ENCODE measurements around the gene LDLRAD4.

Gene LDLRAD4

DNA sequence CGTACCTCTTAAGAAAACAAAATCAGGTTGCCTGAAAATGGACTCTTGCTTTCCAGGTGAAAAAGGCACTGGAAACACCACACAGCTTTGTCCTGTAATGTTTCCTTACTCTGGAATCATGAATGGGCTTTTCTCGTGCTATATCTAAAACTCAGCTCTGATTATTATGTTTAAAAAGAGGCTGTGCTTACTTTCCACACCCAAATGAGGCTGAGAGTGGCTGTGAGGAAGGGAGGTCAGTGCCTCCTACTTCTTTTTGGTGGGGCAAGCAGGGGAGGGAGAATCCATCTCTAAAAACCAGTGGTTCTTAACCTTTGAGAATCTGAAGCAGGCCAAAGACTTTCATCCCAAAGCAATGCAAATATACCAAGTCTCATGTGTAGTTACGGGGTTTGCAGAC lies 359.2 kb downstream of the LDLRAD4 start:
- in situ Hi-C loops (cut with MboI; ENCODE audit: low sequenced_read_pairs), result no loop called here

DNA sequence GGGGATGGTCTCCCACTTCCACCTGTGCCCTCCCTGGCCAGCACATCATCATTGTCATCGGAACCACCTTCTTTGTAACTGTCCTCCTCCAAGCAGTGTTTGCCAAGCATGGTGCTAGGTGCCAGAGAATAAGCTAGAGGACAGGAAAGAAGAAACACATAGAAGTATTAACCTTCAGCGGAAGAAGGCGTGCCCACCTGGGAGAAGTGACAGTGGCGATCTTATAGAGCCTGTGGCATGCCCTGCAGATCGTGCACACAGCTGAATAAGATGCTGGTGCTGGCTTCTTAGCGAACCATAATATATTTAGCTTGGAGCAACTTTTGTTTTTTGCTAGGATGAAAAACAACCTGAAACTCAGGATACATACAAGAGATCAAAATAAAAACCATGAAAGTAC lies 359.8 kb downstream of the LDLRAD4 start:
- in situ Hi-C loops (cut with MboI; ENCODE audit: low sequenced_read_pairs), result no loop called here

DNA sequence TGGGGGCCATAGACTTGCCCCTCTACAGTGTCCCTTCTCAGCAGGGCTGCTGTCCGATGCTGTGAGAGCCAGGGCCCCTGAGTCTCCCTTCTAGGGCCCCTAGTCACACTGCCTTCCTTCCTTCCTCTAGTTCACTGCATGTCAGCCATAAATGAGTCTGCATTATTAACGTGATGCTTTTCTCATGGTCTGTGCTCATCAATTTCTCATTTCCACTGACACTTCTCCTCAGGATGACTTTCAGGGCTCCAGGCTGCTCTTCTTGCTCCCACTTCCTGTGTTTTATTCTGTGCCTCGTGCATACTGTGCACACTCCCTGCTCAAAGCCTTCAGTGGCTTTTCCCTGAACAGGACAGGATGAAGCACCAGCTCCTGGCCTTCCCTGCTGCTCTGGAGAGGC lies 361.3 kb downstream of the LDLRAD4 start:
- in situ Hi-C loops (cut with MboI; ENCODE audit: low sequenced_read_pairs), result no loop called here

DNA sequence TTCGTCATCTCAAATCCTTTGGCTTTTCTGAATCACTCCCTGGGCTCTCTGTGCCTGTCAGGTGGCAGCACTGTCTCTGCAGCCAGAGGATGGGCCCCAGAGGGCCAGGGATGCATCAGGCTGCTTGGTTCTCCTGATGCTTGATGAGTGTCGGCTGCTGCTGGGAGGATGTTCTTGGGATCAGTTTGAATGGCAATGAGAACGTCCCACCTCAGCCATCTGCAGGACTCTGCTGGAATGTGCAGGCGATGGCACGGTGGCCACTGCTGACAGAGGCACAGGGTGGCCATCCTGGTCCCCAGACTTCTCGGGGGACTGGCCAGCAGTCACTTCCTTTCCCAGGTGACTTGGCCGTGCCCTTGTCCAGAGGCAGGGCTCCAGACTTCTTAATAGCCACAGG lies 361.8 kb downstream of the LDLRAD4 start:
- in situ Hi-C loops (cut with MboI; ENCODE audit: low sequenced_read_pairs), result no loop called here

DNA sequence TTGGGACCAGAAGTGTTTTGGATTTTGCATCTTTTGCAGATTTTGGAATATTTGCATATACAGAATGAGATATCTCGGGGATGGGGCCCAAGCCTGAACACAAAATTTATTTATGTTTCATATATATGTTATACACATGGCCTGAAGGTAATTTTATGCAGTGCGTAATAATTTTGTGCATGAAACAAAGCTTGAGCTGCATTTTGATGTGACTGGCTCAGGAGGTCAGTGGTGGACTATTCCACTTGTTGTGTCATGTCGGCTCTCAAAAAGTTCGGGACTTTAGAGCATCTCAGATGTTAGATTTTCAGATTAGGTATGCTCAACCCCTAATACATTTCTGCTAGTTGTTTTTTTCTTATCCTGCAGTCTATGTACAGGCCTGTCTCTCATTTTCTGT lies 362.4 kb downstream of the LDLRAD4 start:
- in situ Hi-C loops (cut with MboI; ENCODE audit: low sequenced_read_pairs), result no loop called here

DNA sequence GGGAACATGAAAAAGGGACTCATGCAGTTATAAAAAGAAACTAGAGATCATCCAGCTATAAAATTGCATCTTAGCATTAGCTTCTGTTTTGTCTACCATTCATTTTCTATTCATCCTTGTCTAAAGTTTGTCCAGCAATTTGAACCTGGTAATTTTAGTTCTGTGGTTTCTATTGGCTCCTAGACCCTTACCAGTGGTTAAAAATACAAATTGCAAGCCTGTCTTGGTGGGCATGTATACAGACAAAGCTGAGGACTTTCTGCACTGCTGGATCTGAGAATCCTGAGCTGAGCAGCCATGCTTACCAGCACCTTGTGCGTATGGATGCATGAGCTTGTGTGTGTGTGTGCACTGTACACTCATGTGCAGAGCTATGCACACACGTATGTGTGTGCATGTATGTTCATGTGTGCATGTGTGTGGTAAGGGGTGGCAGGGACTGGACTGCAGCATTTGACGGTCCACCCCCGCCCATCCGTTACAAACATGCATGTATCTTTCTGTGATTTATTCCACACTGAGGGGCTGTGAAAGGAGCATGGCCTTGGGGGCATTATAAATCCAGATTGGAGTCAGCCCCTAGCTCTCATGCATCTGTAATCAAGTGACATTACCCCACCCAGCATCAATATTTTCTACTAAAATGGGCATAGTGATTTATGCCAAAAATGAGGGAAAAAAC lies 363.1 kb downstream of the LDLRAD4 start:
- in situ Hi-C loops (cut with MboI; ENCODE audit: low sequenced_read_pairs), result no loop called here

DNA sequence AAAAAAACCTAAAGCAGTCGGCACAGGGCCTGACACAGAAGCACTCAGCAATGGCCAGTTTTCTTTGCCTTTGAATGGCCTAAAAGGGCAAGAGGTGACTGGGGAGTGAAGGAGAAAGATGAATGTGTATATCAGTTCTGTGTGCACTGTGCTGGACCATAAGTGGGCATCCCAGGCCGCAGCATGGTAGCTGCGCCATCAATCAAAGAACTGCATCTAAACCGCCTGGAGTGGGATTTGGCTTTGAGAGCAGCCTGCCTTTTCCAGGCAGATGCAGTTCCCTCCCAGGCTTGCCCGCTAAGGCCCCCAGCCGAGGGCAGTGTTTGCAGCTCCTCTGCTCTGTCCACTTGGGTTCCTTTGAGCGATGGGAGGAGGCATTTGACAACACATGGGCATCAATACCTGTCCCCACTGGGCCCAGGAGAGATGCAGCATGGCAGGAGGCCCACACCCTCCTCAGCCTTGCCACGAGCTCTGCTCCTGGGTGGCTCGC lies 363.7 kb downstream of the LDLRAD4 start:
- in situ Hi-C loops (cut with MboI; ENCODE audit: low sequenced_read_pairs), result no loop called here

DNA sequence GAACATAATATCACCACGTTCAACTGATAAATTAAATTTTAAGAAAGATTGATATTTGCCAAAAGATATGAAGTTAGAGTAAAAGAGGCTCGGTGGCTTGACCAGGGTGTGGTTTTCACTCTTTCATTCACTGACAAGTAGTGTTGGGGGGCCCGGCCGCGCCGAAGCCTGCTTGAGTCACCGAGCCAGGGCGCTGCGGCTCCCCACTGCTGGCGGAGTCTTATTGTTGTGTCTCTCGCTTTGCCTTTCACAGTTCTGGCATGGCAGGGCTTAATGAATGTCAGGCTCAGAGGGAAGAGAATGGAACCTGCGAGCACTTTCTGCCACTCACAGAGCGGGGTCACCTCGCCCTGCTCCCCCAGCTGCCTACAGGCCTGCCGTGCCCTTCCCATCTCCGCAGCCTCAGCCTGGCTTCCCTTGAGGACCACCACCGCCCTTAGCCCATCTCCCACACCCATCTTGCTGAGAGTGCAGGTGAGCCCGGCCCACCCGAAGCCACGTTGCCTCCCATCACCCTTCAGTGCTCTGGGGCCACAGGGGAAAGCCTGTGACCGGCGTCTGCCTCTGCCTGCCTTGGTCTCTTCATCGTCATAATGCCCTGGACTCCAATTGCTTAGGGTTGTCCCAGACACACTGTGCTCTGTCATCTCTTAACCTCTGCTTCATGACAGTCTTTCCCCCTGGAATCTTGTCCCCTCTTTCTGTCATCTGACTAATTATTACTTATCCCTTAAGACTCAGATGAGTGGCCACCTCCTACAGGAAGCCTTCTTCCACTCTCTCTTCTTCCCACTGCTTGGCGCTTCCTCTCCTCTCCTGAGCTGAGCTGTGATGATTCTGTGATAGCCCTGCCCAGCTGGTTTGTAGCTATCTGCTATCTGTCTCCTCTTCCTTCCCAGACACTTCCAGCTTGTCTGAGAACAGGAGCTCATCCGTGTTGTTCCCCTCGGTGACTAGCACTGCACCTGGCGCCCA lies 365.3 kb downstream of the LDLRAD4 start:
- in situ Hi-C loops (cut with MboI; ENCODE audit: low sequenced_read_pairs), result no loop called here

DNA sequence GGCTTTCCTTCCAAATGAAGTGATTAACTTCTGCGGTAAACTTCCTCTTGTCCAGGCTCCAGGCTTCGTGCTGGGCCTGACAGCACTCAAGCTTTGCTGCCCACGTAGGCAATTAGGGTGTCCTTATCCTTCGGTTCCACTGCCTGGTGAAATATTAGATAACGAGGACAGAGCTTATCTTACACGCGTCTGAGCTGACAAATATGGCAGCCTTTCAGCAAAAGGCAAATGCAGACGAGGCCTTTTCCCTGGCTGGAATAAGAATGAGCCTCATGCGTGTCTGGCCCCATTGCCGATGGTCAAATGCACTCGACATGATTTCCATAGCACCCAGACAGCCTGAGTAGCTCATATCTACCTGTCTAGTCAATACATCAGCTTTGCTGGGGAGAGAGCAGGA lies 366.3 kb downstream of the LDLRAD4 start:
- in situ Hi-C loops (cut with MboI; ENCODE audit: low sequenced_read_pairs), result no loop called here

DNA sequence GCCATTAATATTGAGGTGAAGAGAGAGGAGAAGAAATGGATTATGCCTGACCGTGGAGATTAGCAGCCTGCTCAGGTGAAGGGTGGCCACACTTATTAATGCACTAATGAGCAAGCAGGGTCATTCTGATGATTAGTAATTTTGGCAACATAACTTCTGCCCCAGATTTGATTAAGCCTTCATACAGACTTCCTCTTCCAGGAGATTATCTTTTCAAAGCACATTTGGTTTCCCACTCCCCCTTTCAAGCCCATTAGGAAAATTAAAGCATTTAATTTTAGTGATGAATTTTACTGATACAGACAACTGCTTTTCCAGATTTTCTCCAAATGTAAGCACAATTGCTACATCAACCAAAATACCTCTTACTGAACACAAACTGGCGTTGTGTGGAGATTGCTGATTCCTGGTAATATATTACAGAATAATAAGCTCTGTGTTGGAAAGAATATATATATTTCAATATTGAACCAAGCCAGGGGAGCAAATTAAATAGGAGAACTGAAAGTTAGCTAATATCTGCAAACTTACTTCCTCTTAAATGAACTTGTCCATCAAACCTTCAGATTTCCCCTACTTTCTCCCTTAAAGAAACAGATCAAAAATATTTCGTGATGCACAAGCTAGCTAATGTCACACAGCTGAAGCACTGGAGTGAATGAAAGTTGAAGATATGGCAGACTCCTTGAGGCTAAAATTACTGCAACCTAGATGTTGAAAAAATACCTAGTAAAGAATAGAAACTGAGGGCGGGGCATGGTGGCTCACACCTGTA lies 367.0 kb downstream of the LDLRAD4 start:
- in situ Hi-C loops (cut with MboI; ENCODE audit: low sequenced_read_pairs), result no loop called here

DNA sequence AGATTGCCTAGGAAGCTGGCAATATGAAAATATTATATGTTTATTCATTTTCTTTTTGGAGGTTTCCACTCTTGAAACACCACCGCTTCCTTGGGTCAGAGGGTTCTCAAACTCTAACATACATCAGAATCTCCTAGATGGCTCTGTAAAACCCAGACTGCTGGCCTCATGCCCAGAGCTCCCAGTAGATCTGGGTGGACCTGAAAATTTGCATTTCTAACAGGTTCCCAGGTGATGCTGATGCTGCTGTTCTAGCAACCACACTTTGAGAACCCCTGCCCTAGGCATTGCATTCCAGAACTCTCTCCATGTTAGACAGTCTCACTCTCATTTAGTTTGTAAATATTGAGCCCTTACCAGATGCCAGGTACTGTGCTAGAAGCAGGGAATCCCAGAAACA lies 368.4 kb downstream of the LDLRAD4 start:
- in situ Hi-C loops (cut with MboI; ENCODE audit: low sequenced_read_pairs), result no loop called here

DNA sequence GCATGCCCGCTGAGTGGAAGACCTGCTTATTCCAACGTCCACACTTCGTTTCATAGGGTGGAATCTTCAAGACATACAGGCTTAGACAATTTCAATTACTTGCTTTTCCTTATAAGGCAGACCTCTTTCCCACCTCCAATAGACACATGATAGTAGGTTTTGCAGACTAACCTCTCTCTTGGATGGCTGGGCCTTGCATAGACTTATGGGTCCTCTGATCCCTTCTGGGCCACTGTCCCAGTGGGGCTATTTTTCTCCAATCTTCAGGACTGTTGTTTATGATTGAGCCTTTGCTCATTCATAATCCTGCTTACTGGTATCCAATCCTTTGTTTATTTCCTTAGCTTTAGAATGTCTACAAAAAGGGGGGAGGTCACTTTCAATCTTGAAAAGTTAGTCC lies 368.9 kb downstream of the LDLRAD4 start:
- in situ Hi-C loops (cut with MboI; ENCODE audit: low sequenced_read_pairs), result no loop called here

DNA sequence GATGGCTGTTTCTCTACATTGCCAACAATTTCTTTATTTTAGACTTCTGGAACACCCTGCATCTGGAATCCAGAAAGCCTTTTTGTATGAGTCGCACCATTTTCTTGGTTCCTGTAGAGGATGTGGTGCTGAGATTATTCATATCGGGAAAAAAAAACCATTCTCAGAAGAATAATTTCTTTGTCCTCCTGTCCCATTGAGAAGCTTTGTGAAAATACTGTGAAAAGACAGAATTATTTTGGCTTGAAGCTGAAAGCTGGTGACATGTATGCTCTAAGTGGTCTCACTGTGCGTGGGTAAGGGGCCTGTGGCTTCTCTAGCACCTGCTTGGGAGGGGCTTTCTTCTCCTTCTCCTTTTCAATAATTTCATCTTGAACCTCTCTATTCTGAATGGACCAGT lies 369.4 kb downstream of the LDLRAD4 start:
- in situ Hi-C loops (cut with MboI; ENCODE audit: low sequenced_read_pairs), result no loop called here

DNA sequence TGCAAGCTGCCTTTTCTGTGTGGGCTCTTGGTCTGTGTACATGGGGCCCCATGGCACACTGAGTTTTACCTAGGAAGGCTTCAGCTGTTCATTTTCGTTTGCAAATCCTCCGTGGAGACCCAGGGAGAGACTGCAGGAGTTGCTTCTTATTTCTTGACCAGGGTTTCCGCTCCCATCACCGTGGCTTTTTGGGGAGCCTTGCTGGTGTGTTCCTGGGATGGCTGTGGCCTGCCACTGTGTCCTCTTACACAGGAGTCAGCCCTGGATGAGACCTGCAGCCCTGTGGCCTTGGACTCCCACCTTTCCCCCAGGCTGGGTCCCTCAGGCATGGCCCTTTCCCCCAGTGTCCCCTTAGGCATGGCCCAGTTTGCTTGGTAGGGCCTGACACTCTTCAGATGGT lies 370.8 kb downstream of the LDLRAD4 start:
- in situ Hi-C loops (cut with MboI; ENCODE audit: low sequenced_read_pairs), result no loop called here

DNA sequence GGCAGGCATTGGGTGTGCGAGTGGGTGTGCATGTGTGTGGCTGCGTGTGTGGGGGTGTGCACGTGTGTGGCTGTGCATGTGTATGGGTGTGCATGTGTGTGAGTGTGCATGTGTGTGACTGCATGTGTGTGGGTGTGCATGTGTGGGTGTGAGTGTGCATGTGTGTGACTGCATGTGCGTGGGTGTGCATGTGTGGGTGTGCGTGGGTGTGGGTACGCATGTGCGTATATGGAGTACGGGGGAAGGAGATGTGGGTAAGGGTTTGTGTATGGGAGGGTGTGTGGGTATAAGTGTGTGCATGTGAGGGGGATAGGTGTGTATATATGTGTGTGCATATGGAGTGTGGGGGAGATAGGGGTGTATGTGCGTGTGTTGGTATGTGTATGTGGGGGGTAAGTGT lies 371.4 kb downstream of the LDLRAD4 start:
- in situ Hi-C loops (cut with MboI; ENCODE audit: low sequenced_read_pairs), result no loop called here

DNA sequence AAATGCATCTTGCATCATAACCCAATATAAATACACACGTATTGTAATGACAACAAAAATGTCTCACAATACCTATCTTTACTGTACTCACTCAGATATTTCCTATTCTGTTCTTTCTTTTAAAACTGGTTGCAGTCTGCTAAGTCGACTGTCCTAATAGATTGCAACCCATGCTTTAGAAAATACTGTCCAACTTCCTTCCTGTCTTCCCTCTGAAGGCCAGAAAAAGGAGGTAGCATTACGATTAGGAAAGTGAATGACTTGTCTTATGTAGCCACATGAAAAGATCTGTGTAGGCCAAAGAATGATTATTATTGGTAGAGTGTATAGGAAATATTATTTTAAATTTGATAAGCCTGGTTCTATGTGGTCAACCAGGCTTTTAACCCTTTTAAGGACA lies 373.7 kb downstream of the LDLRAD4 start:
- in situ Hi-C loops (cut with MboI; ENCODE audit: low sequenced_read_pairs), result no loop called here

DNA sequence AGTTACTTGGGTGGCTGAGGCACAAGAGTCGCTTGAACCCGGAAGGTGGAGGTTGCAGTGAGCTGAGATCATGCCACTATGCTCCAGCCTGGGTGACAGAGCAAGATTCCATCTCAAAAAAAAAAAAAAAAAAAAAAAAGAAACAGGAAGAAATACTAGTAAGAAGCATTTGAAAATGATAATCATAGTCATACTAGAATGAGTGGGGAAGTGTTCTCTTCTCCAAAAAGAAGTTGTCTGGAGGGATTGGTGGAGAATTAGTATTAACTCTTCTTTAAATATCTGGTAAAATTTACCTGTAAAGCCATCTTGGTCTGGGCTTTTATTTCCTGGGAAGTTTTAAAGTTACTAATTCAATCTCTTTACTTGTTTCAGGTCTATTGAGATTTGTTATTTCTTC lies 376.0 kb downstream of the LDLRAD4 start:
- in situ Hi-C loops (cut with MboI; ENCODE audit: low sequenced_read_pairs), result no loop called here

DNA sequence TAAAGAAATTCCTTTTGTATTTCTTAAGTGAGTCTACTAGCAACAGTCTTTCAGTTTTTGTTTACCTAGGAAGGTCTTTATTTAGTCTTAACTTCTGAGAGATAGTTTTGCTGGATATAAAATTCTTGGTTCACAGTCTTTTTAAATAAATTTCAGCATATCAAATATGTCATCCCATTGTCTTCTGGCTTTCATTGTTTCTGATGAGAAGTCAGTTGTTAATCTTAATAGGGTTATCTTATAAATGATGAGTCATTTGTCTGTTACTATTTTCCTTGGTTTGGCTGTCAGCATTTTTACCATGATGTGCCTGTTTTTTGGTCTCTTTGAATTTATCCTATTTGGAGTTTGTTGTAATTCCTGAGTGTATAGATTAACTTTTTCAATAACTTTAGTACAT lies 378.5 kb downstream of the LDLRAD4 start:
- in situ Hi-C loops (cut with MboI; ENCODE audit: low sequenced_read_pairs), result no loop called here

DNA sequence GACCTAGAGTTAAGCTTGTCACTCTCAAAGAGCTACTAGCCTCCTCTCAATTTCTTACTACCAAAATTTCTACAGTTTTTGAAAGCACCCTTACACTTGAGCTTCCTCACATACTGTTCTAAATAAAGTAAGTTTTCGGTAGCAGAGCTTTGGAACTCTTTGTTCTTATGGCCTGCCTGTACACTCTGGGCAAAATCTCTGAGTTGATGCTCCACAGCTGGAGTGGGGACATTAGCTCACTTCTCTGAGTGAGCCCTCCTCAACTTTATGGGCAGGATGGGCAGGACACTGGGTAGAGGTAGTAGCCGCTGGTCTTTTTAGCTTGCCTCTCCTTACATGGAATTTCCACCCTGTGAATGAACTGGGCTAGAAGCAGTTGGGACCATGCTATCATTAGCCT lies 380.0 kb downstream of the LDLRAD4 start:
- in situ Hi-C loops (cut with MboI; ENCODE audit: low sequenced_read_pairs), result no loop called here

DNA sequence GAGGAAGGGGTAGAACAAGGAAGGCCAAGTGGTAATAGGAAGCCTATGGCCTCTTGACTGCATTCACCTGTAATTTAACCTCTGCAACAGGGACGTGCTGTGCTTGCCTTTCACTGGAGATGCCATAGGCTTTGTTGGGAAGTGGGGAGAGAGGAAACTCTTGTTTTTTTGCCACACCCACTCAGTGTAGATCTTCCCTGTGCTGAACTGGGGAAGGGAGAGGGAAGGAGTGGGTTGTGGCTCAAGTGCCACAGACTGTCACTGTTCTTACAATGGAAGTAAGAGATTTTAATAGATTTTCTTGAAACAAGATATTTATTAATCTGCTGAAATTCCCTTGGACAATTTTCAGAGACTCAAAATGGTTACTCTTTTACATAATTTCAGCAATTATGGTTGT lies 380.5 kb downstream of the LDLRAD4 start:
- in situ Hi-C loops (cut with MboI; ENCODE audit: low sequenced_read_pairs), result no loop called here

DNA sequence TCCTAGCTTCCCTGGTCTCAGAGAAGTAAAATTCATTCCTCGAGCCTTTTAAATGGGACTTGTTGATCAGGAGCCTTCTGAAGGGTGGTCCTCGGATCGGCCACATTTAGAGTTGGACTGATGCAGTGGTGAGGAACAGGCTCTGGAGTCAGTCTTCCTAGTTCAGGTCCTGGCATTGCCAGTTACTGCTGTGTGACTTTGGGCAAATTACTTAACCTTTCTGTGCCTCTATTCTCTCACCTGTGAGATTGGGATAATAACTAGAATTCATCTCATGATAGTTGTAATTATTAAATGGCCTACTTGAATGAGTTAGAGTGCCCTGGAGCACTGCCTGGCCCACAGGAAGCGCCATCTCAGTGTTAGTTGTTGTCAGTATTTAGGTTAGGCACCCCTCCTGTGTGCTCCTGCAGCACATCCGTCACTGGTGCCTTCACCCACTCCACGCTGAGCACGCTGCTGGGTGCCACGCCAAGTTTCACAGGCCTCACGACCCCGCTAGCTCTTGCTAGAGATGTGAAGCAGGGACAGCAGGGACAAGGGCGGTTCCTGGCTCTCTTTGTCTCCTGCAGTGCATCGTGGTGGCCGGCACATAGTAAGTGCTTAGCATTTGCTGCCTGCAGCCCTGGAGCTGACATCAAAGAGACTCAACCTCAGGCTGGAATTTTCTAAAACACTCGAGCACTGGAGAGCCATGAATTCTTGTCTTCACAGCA lies 384.9 kb downstream of the LDLRAD4 start:
- in situ Hi-C loops (cut with MboI; ENCODE audit: low sequenced_read_pairs), result no loop called here

Data from HL-60/S4 treated with retinoic acid at 250 ng/mL for 4 days and 3 days (cell line).